MM.1S (cell line): ENCODE results near the gene BOD1L2.

Source experiments
- DNase-seq: peaks from one replicate; pipeline ENCODE4 v3.0.0-alpha.2; 2015
- H2AFZ ChIP-seq: fragments of 300-600 bp; sonication (generic); 2 replicates; pipeline ENCODE4 v1.6.0; 2016; ENCODE audit warnings: antibody characterized with exemption, low read length
- H3F3A ChIP-seq: fragments of 300-600 bp; sonication (generic); 2 replicates; pipeline ENCODE4 v1.6.1; 2016; ENCODE audit warnings: mild to moderate bottlenecking, antibody characterized with exemption, low read length, moderate library complexity, mixed read lengths; ENCODE audit not compliant: insufficient read depth
- H3K27ac ChIP-seq: fragments of 300-600 bp; sonication (generic); 2 replicates; pipeline ENCODE4 v1.5.1; 2016; ENCODE audit warnings: mild to moderate bottlenecking, low read length
- H3K27me3 ChIP-seq: fragments of 300-600 bp; sonication (generic); replicated peaks from 2 replicates; pipeline ENCODE4 v1.6.0; 2016; ENCODE audit warnings: low read length; ENCODE audit not compliant: insufficient read depth
- H3K36me3 ChIP-seq: fragments of 300-600 bp; sonication (generic); replicated peaks from 2 replicates; pipeline ENCODE4 v1.6.1; 2016; ENCODE audit warnings: mild to moderate bottlenecking, low read length, mixed read lengths; ENCODE audit not compliant: insufficient read depth
- H3K4me1 ChIP-seq: fragments of 300-600 bp; sonication (generic); 2 replicates; pipeline ENCODE4 v1.6.1; 2016; ENCODE audit warnings: low read length, mixed read lengths
- H3K4me2 ChIP-seq: fragments of 300-600 bp; sonication (generic); 2 replicates; pipeline ENCODE4 v1.6.0; 2016; ENCODE audit warnings: low read depth, low read length
- H3K4me3 ChIP-seq: fragments of 300-600 bp; sonication (generic); 2 replicates; pipeline ENCODE4 v1.5.1; 2016; ENCODE audit warnings: low read length, mixed read lengths
- H3K79me2 ChIP-seq: fragments of 300-600 bp; sonication (generic); 2 replicates; pipeline ENCODE4 v1.6.1; 2016; ENCODE audit warnings: mixed run types, low read length, mixed read lengths
- H3K9ac ChIP-seq: fragments of 300-600 bp; sonication (generic); 2 replicates; pipeline ENCODE4 v1.6.1; 2016; ENCODE audit warnings: low read length, mixed read lengths
- H3K9me2 ChIP-seq: fragments of 300-600 bp; sonication (generic); replicated peaks from 2 replicates; pipeline ENCODE4 v1.6.1; 2016; ENCODE audit warnings: mild to moderate bottlenecking, low read length, mixed read lengths; ENCODE audit not compliant: insufficient read depth
- H3K9me3 ChIP-seq: fragments of 300-600 bp; sonication (generic); replicated peaks from 2 replicates; pipeline ENCODE4 v1.6.1; 2016; ENCODE audit warnings: mild to moderate bottlenecking, low read length, mixed read lengths; ENCODE audit not compliant: insufficient read depth
- H4K20me1 ChIP-seq: fragments of 300-600 bp; sonication (generic); 2 replicates; pipeline ENCODE4 v1.6.1; 2016; ENCODE audit warnings: mild to moderate bottlenecking, low read length, moderate library complexity, mixed read lengths; ENCODE audit not compliant: insufficient read depth
- CTCF ChIP-seq: fragments of 300-600 bp; sonication (generic); IDR thresholded peaks from 2 replicates; pipeline ENCODE4 v1.5.1; 2016; ENCODE audit warnings: antibody characterized with exemption, low read length, mixed read lengths
- EZH2 ChIP-seq: fragments of 300-600 bp; sonication (generic); optimal IDR thresholded peaks from 2 replicates; pipeline ENCODE3; 2017; ENCODE audit warnings: low read depth, mild to moderate bottlenecking, antibody characterized with exemption, low read length, mixed read lengths
- EZH2phosphoT487 ChIP-seq: fragments of 300-600 bp; sonication (generic); IDR thresholded peaks from 2 replicates; pipeline ENCODE4 v1.6.1; 2018; ENCODE audit warnings: antibody characterized with exemption, low read length

Gene BOD1L2

GRCh38 chr18:57149531-57149930, 2.6 kb downstream of the BOD1L2 start:
- no peaks in the 10 kb centered on the region for H3K79me2 ChIP-seq
- H3K4me1 ChIP-seq = no peaks in the 10 kb centered on the region
- no peaks in the 10 kb centered on the region for H3K9me2 ChIP-seq
- no peak overlapping the region for H3K9ac ChIP-seq
- no peaks in the 10 kb centered on the region for H3F3A ChIP-seq
- no peaks in the 10 kb centered on the region for H4K20me1 ChIP-seq
- TF ChIP-seq EZH2 = no peak
- no peak for TF ChIP-seq EZH2phosphoT487
- no peak for TF ChIP-seq CTCF
- no peaks in the 10 kb centered on the region for H3K36me3 ChIP-seq
- no peaks in the 10 kb centered on the region for H3K9me3 ChIP-seq
- no peaks in the 10 kb centered on the region for H3K27me3 ChIP-seq
- H2AFZ ChIP-seq = no peak overlapping the region
- H3K4me2 ChIP-seq = no peak overlapping the region
- no peak overlapping the region for H3K27ac ChIP-seq
- H3K4me3 ChIP-seq = no peak overlapping the region
- DNase-seq = no peak

- no peak for DNase-seq
- Histone ChIP-seq H3F3A (no peaks in the 10 kb centered on the region), H4K20me1 (no peaks in the 10 kb centered on the region), H3K36me3 (no peaks in the 10 kb centered on the region), H3K4me2 (no peak overlapping the region), H3K27me3 (no peaks in the 10 kb centered on the region), H3K4me1 (no peaks in the 10 kb centered on the region), H3K27ac (no peak overlapping the region), H3K9ac (no peak overlapping the region), H3K9me3 (no peaks in the 10 kb centered on the region), H3K9me2 (no peaks in the 10 kb centered on the region), H3K79me2 (no peaks in the 10 kb centered on the region), H2AFZ (no peak overlapping the region), H3K4me3 (no peak overlapping the region)
- no peak for TF ChIP-seq CTCF
- no peak for TF ChIP-seq EZH2
- no peak for TF ChIP-seq EZH2phosphoT487
Measured at GRCh38 chr18:57150081-57150480, 3.2 kb downstream of the BOD1L2 start.

- DNase-seq = no peak
- no peak overlapping the region for H3K4me3 ChIP-seq
- no peaks in the 10 kb centered on the region for H3K9me2 ChIP-seq
- H2AFZ ChIP-seq = no peak overlapping the region
- H3K9ac ChIP-seq = no peak overlapping the region
- H3K4me1 ChIP-seq = no peaks in the 10 kb centered on the region
- no peak overlapping the region for H3K27ac ChIP-seq
- no peaks in the 10 kb centered on the region for H3F3A ChIP-seq
- H3K9me3 ChIP-seq = no peaks in the 10 kb centered on the region
- no peaks in the 10 kb centered on the region for H3K36me3 ChIP-seq
- H4K20me1 ChIP-seq = no peaks in the 10 kb centered on the region
- TF ChIP-seq CTCF (no peak), EZH2 (no peak), EZH2phosphoT487 (no peak)
- H3K4me2 ChIP-seq = no peak overlapping the region
- no peaks in the 10 kb centered on the region for H3K79me2 ChIP-seq
- H3K27me3 ChIP-seq = no peaks in the 10 kb centered on the region
Measured at GRCh38 chr18:57150828-57151227, 3.9 kb downstream of the BOD1L2 start.
